WTC11 (cell line): Measurements from ENCODE around the gene TRMU. TPM values are rescaled to one million over a fixed set of nuclear protein-coding genes. Genes with fewer than 3 reads are reported as not detected.

Experiments used
- ATAC-seq: fragments of 200-7000 bp; cut with Tn5 transposase; 2 replicates; pipeline ENCODE4 v1.10.0; 2021; ENCODE audit warnings: mild to moderate bottlenecking, moderate library complexity
- CTCF ChIA-PET: fragments of 300-600 bp; sonication (Branson Sonifier 250); formaldehyde crosslinking; loops from one replicate; lab custom pipeline; 2021; ENCODE audit warnings: antibody characterized with exemption; lab: Charles Lee
- POLR2A ChIA-PET: fragments of 350-600 bp; sonication (Branson Sonifier 250); formaldehyde crosslinking; loops from one replicate; lab custom pipeline; 2021; ENCODE audit warnings: antibody characterized with exemption; lab: Charles Lee
- DNase-seq: peaks from one replicate; pipeline ENCODE4 v3.0.0; 2021; ENCODE audit warnings: low spot score
- H3K27ac Mint-ChIP-seq: 2 replicates; pipeline ENCODE4 v1.8.0; 2021; ENCODE audit warnings: mixed read lengths
- H3K27me3 Mint-ChIP-seq: 2 replicates; pipeline ENCODE4 v1.8.0; 2021; ENCODE audit warnings: low read depth, mild to moderate bottlenecking, moderate library complexity, mixed read lengths
- H3K36me3 Mint-ChIP-seq: 2 replicates; pipeline ENCODE4 v1.8.0; 2021; ENCODE audit warnings: mixed read lengths
- H3K4me1 Mint-ChIP-seq: 2 replicates; pipeline ENCODE4 v1.8.0; 2022; ENCODE audit warnings: mixed read lengths
- H3K4me3 Mint-ChIP-seq: 2 replicates; pipeline ENCODE4 v1.8.0; 2021; ENCODE audit warnings: mild to moderate bottlenecking, moderate library complexity, mixed read lengths
- H3K9me3 Mint-ChIP-seq: 2 replicates; pipeline ENCODE4 v1.8.0; 2021; ENCODE audit warnings: mixed read lengths
- AFF4 ChIP-seq: sonication (generic); formaldehyde crosslinking; IDR thresholded peaks from 2 replicates; pipeline ENCODE4 v1.8.1; 2023; ENCODE audit warnings: mild to moderate bottlenecking, missing genetic modification reagents, borderline replicate concordance
- GABPB1 ChIP-seq: sonication (generic); formaldehyde crosslinking; IDR thresholded peaks from 2 replicates; pipeline ENCODE4 v1.8.1; 2023; ENCODE audit warnings: mild to moderate bottlenecking, missing genetic modification reagents
- JAZF1 ChIP-seq: fragments of 250-450 bp; sonication (Bioruptor Pico); IDR thresholded peaks from 2 replicates; pipeline ENCODE4 v1.9.0; 2021; ENCODE audit warnings: moderate library complexity, mild to moderate bottlenecking, inconsistent platforms
- MLX ChIP-seq: sonication (generic); formaldehyde crosslinking; IDR thresholded peaks from 2 replicates; pipeline ENCODE4 v1.8.1; 2023; ENCODE audit warnings: mild to moderate bottlenecking, missing genetic modification reagents, moderate library complexity
- SP1 ChIP-seq: sonication (generic); formaldehyde crosslinking; conservative IDR thresholded peaks from 2 replicates; pipeline ENCODE4 v1.8.1; 2022; ENCODE audit warnings: missing genetic modification reagents
- ZNF263 ChIP-seq: sonication (generic); formaldehyde crosslinking; IDR thresholded peaks from 2 replicates; pipeline ENCODE4 v1.8.1; 2022; ENCODE audit warnings: low read depth, mild to moderate bottlenecking, moderate library complexity, missing genetic modification reagents
- ZNF317 ChIP-seq: sonication (generic); formaldehyde crosslinking; IDR thresholded peaks from 2 replicates; pipeline ENCODE4 v1.8.1; 2023; ENCODE audit warnings: low read depth, mild to moderate bottlenecking, moderate library complexity, missing genetic modification reagents, borderline replicate concordance
- ZNF416 ChIP-seq: fragments of 250-450 bp; sonication (Bioruptor Pico); IDR thresholded peaks from 2 replicates; pipeline ENCODE4 v1.9.0; 2021; ENCODE audit warnings: mild to moderate bottlenecking, inconsistent platforms
- ZNF671 ChIP-seq: fragments of 250-450 bp; sonication (Bioruptor Pico); IDR thresholded peaks from 2 replicates; pipeline ENCODE4 v1.8.0; 2021; ENCODE audit warnings: mild to moderate bottlenecking
- total RNA-seq: library from RNA; stranded (reverse); gene quantifications from 3 replicates; pipeline ENCODE4 v1.2.3, GENCODE V29; 2021
- TF ChIP-seq, protein P1 (sequence below): sonication (generic); formaldehyde crosslinking; IDR thresholded peaks from 2 replicates; pipeline ENCODE4 v1.8.1; 2023; ENCODE audit warnings: mild to moderate bottlenecking, missing genetic modification reagents
- TF ChIP-seq, protein P2 (sequence below): fragments of 250-450 bp; sonication (Bioruptor Pico); IDR thresholded peaks from 2 replicates; pipeline ENCODE4 v1.9.0; 2021; ENCODE audit warnings: mild to moderate bottlenecking, borderline replicate concordance
- TF ChIP-seq, protein P3 (sequence below): sonication (generic); formaldehyde crosslinking; IDR thresholded peaks from 2 replicates; pipeline ENCODE4 v1.8.1; 2022; ENCODE audit warnings: mild to moderate bottlenecking, moderate library complexity, missing genetic modification reagents

TRMU gene
- total RNA-seq, 1 experiment from 2014 or later, result 103 TPM

DNA sequence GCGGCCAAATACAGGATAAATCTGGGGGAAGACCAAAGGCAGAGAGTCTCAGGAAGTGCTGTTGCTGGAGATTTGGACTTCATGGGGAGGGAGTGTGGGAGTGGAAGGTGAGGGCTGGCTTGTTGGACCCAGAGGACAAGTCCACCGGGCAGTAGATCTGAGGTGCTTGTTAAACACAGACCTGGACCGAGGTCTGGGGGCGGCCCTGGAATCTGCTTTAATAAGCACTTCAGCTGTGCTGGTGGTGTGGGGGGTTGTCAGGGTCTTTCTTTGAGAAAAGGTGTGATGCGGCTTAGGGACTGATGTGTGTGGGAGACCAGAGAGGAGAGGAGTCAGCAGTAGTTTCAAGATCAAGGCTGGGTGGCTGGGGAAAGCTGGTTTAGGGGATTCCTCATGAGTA is 4.4 kb downstream of the TRMU start (continued):
- TF ChIP-seq, protein P1, sequence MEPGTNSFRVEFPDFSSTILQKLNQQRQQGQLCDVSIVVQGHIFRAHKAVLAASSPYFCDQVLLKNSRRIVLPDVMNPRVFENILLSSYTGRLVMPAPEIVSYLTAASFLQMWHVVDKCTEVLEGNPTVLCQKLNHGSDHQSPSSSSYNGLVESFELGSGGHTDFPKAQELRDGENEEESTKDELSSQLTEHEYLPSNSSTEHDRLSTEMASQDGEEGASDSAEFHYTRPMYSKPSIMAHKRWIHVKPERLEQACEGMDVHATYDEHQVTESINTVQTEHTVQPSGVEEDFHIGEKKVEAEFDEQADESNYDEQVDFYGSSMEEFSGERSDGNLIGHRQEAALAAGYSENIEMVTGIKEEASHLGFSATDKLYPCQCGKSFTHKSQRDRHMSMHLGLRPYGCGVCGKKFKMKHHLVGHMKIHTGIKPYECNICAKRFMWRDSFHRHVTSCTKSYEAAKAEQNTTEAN (CRISPR knock-in tag), result no peak
- TF ChIP-seq GABPB1 (CRISPR knock-in tag), result no peak

GRCh38 chr22:46340676-46341075 is 5.2 kb downstream of the TRMU start:
- TF ChIP-seq MLX (CRISPR knock-in tag), result no peak
- TF ChIP-seq, protein P2, sequence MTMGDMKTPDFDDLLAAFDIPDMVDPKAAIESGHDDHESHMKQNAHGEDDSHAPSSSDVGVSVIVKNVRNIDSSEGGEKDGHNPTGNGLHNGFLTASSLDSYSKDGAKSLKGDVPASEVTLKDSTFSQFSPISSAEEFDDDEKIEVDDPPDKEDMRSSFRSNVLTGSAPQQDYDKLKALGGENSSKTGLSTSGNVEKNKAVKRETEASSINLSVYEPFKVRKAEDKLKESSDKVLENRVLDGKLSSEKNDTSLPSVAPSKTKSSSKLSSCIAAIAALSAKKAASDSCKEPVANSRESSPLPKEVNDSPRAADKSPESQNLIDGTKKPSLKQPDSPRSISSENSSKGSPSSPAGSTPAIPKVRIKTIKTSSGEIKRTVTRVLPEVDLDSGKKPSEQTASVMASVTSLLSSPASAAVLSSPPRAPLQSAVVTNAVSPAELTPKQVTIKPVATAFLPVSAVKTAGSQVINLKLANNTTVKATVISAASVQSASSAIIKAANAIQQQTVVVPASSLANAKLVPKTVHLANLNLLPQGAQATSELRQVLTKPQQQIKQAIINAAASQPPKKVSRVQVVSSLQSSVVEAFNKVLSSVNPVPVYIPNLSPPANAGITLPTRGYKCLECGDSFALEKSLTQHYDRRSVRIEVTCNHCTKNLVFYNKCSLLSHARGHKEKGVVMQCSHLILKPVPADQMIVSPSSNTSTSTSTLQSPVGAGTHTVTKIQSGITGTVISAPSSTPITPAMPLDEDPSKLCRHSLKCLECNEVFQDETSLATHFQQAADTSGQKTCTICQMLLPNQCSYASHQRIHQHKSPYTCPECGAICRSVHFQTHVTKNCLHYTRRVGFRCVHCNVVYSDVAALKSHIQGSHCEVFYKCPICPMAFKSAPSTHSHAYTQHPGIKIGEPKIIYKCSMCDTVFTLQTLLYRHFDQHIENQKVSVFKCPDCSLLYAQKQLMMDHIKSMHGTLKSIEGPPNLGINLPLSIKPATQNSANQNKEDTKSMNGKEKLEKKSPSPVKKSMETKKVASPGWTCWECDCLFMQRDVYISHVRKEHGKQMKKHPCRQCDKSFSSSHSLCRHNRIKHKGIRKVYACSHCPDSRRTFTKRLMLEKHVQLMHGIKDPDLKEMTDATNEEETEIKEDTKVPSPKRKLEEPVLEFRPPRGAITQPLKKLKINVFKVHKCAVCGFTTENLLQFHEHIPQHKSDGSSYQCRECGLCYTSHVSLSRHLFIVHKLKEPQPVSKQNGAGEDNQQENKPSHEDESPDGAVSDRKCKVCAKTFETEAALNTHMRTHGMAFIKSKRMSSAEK (CRISPR knock-in tag), result no peak
- no peak for TF ChIP-seq AFF4 (CRISPR knock-in tag)
- no peak for TF ChIP-seq ZNF416 (CRISPR knock-in tag)
- no peak for TF ChIP-seq SP1 (CRISPR knock-in tag)
- TF ChIP-seq, protein P3, sequence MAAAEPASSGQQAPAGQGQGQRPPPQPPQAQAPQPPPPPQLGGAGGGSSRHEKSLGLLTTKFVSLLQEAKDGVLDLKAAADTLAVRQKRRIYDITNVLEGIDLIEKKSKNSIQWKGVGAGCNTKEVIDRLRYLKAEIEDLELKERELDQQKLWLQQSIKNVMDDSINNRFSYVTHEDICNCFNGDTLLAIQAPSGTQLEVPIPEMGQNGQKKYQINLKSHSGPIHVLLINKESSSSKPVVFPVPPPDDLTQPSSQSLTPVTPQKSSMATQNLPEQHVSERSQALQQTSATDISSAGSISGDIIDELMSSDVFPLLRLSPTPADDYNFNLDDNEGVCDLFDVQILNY (CRISPR knock-in tag), result no peak
- no peak for TF ChIP-seq ZNF671 (CRISPR knock-in tag)
- TF ChIP-seq JAZF1 (CRISPR knock-in tag), result no peak
- no peak for TF ChIP-seq ZNF263
- TF ChIP-seq ZNF317, result no peak
- Mint-ChIP-seq H3K27me3 (no peaks in the 10 kb centered on the region), H3K4me3 (no peak overlapping the region), H3K9me3 (no peaks in the 10 kb centered on the region), H3K27ac (no peak overlapping the region), H3K4me1 (peaks cover 8% of the 10 kb centered on the region), H3K36me3 (peaks cover 68% of the 10 kb centered on the region)
- ATAC-seq (no peak), DNase-seq (no peak)
- ChIA-PET POLR2A (no interaction called here), CTCF (no interaction called here)
